Astrocyte (in vitro differentiated cells and primary cell): ENCODE measurements around the gene ISL2.

Experiments
- CTCF ChIP-seq: IDR thresholded peaks from 2 replicates; pipeline ENCODE4 v1.5.1; 2011; ENCODE audit warnings: low read depth, mild to moderate bottlenecking, inconsistent platforms, low read length, moderate library complexity; ENCODE audit not compliant: insufficient read depth
- EZH2 ChIP-seq: IDR thresholded peaks from 2 replicates; pipeline ENCODE4 v1.6.1; 2012; ENCODE audit warnings: mild to moderate bottlenecking, low read length, inconsistent platforms; ENCODE audit not compliant: insufficient read depth

- TF ChIP-seq CTCF = no peak
- peak; percentile 43 for TF ChIP-seq EZH2
These were observed 9.0 kb downstream of the ISL2 start for GRCh38 chr15:76345583-76345879.
